ENCODE data around the gene GSG1. TPM values are rescaled to one million over a fixed set of nuclear protein-coding genes. Genes with fewer than 3 reads are reported as not detected.

The GSG1 gene
- total and polyA plus RNA-seq, 2 donors = 0.05 to 0.14 TPM

GRCh38 chr12:13106666-13107065, 3.2 kb upstream of the GSG1 start:
- Histone ChIP-seq H3K4me3 (ENCODE audit: low read length in 2 of 2) (no peak overlapping the region), H3K4me1 (ENCODE audit: control insufficient read depth in 2 of 2, insufficient read depth in 2 of 2, low read length in 2 of 2) (peaks cover 4 to 5% of the 10 kb centered on the region in 2 donors), H3K9me3 (ENCODE audit: control insufficient read depth in 2 of 2, insufficient read depth in 1 of 2, low read length in 1 of 2) (no peaks in the 10 kb centered on the region), H3K27me3 (ENCODE audit: control insufficient read depth in 2 of 2, insufficient read depth in 1 of 2, low read length in 1 of 2) (no peaks in the 10 kb centered on the region), H3K36me3 (ENCODE audit: control insufficient read depth in 2 of 2, insufficient read depth in 2 of 2, low read length in 1 of 2) (no peaks in the 10 kb centered on the region), H3K27ac (ENCODE audit: low read depth in 1 of 2, low read length in 1 of 2) (no peak overlapping the region)
- WGBS = 100% methylated on average over 1 of the region's 1 CpG
- DNase-seq (ENCODE audit: low read depth in 6 of 9, low spot score in 9 of 9) = no peak

DNA sequence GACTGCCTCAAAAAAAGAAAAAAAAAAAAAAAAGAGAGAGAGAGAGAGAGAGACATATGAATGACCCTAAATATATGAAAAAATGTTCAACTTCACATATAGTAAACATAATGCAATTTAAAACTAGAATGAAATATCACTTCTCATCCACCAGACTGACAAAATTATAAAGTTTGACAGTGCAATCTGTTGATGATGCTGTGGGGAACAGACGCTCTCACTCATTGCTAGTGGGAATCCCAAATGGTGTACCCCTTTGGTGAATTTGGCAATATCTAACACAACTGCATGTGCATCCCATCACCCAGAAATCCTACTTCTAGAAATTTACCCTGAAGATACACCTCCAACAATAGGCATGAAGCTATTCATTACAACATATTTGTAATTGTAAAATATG, 2.3 kb upstream of the GSG1 start:
- WGBS = 100% methylated on average over 1 of the region's 1 CpG
- no peaks in the 10 kb centered on the region for H3K9me3 ChIP-seq (ENCODE audit: control insufficient read depth in 2 of 2, insufficient read depth in 1 of 2, low read length in 1 of 2)
- no peaks in the 10 kb centered on the region for H3K27me3 ChIP-seq (ENCODE audit: control insufficient read depth in 2 of 2, insufficient read depth in 1 of 2, low read length in 1 of 2)
- no peaks in the 10 kb centered on the region for H3K36me3 ChIP-seq (ENCODE audit: control insufficient read depth in 2 of 2, insufficient read depth in 2 of 2, low read length in 1 of 2)
- DNase-seq (ENCODE audit: low read depth in 6 of 9, low spot score in 9 of 9) = no peak
- H3K4me1 ChIP-seq (ENCODE audit: control insufficient read depth in 2 of 2, insufficient read depth in 2 of 2, low read length in 2 of 2) = peaks cover 7 to 9% of the 10 kb centered on the region in 2 donors
- H3K27ac ChIP-seq (ENCODE audit: low read depth in 1 of 2, low read length in 1 of 2) = no peak overlapping the region
- H3K4me3 ChIP-seq (ENCODE audit: low read length in 2 of 2) = no peak overlapping the region

GRCh38 chr12:13104409-13104808, 942 bp upstream of the GSG1 start:
- no peak for DNase-seq (ENCODE audit: low read depth in 6 of 9, low spot score in 9 of 9)
- H3K4me3 ChIP-seq (ENCODE audit: low read length in 2 of 2) = no peak overlapping the region
- H3K27me3 ChIP-seq (ENCODE audit: control insufficient read depth in 2 of 2, insufficient read depth in 1 of 2, low read length in 1 of 2) = no peaks in the 10 kb centered on the region
- no peaks in the 10 kb centered on the region for H3K36me3 ChIP-seq (ENCODE audit: control insufficient read depth in 2 of 2, insufficient read depth in 2 of 2, low read length in 1 of 2)
- peaks cover 10 to 21% of the 10 kb centered on the region in 2 donors for H3K4me1 ChIP-seq (ENCODE audit: control insufficient read depth in 2 of 2, insufficient read depth in 2 of 2, low read length in 2 of 2)
- WGBS = 91% methylated on average over 3 of the region's 3 CpGs
- no peaks in the 10 kb centered on the region for H3K9me3 ChIP-seq (ENCODE audit: control insufficient read depth in 2 of 2, insufficient read depth in 1 of 2, low read length in 1 of 2)
- no peak overlapping the region for H3K27ac ChIP-seq (ENCODE audit: low read depth in 1 of 2, low read length in 1 of 2)

DNA sequence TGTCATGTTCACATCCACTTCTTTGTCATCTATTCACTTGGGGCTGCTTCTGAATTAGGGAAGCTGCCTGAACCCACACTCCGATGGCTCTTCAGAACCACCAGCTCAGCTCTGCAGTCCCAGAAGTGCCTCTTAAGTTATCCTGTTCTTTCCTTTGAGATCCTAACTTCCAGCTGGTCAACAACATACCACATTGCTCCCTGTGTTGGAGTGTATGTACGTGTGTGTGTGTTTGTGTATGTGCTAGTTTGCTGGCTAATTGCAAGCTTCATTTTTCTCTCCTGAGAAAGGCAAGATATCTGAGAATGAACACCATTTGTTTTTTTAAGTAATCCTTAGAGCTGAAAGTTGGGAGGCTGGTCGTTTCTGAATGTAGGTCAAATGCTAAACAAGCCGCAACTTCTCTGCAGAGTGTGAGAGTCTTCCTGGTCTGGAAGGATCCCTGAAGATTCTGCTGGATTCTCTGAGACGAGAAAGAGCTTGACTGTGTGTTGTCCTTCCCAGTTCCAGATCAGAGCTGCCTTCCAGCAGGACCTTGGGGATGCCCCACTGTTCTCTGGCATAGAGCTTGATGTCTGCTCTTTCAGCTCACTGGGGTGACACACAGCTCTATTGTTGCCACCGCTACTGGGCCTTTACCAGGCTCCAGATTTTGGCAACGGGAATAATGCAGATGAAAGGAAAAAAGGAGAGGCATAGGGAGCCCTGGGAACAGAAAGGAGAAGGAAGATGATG, 839 bp downstream of the GSG1 start:
- H3K36me3 ChIP-seq (ENCODE audit: control insufficient read depth in 2 of 2, insufficient read depth in 2 of 2, low read length in 1 of 2) = no peaks in the 10 kb centered on the region
- H3K9me3 ChIP-seq (ENCODE audit: control insufficient read depth in 2 of 2, insufficient read depth in 1 of 2, low read length in 1 of 2) = no peaks in the 10 kb centered on the region
- no peak for DNase-seq (ENCODE audit: low read depth in 6 of 9, low spot score in 9 of 9)
- 84% methylated on average over 7 of the region's 7 CpGs for WGBS
- H3K4me3 ChIP-seq (ENCODE audit: low read length in 2 of 2) = no peak overlapping the region
- H3K4me1 ChIP-seq (ENCODE audit: control insufficient read depth in 2 of 2, insufficient read depth in 2 of 2, low read length in 2 of 2) = peaks cover 16 to 35% of the 10 kb centered on the region in 2 donors
- H3K27ac ChIP-seq (ENCODE audit: low read depth in 1 of 2, low read length in 1 of 2) = peak overlapping the region in 1 of 2 donors; percentile 19
- H3K27me3 ChIP-seq (ENCODE audit: control insufficient read depth in 2 of 2, insufficient read depth in 1 of 2, low read length in 1 of 2) = no peaks in the 10 kb centered on the region

DNA sequence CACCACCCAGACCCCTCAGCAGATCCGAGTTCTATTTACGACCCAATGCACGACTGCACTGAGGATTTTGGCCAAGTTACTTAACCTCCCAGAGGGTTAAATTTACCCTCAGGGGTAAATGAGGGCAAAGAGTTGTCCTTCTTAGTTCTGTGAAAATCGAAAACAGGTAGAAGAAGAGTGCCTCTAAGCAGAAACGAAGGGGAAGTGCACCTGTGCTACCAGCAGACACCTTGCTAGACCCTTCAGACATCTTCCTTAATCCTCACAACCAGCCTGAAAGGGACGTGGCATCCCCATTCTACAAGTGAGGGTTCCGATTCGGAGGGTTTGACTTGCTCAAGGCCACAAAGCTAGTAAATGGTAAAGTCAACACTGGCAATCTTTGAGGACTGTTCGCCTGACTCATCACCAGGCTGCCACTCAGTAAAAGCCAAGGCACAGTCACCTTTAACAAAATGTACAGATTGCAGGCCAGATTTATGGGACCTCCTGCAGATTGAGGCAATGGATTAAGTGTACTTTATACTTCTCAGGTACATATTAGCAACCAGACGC, 1.6 kb downstream of the GSG1 start:
- no peaks in the 10 kb centered on the region for H3K9me3 ChIP-seq (ENCODE audit: control insufficient read depth in 2 of 2, insufficient read depth in 1 of 2, low read length in 1 of 2)
- no peaks in the 10 kb centered on the region for H3K27me3 ChIP-seq (ENCODE audit: control insufficient read depth in 2 of 2, insufficient read depth in 1 of 2, low read length in 1 of 2)
- WGBS = 46% methylated on average over 10 of the region's 10 CpGs
- H3K36me3 ChIP-seq (ENCODE audit: control insufficient read depth in 2 of 2, insufficient read depth in 2 of 2, low read length in 1 of 2) = no peaks in the 10 kb centered on the region
- peak overlapping the region; percentile 74 to 95 for H3K27ac ChIP-seq (ENCODE audit: low read depth in 1 of 2, low read length in 1 of 2)
- H3K4me1 ChIP-seq (ENCODE audit: control insufficient read depth in 2 of 2, insufficient read depth in 2 of 2, low read length in 2 of 2) = peaks cover 18 to 35% of the 10 kb centered on the region in 2 donors
- peak overlapping the region; percentile 51 to 84 for H3K4me3 ChIP-seq (ENCODE audit: low read length in 2 of 2)
- peak in 1 of 9 donors; percentile 45 for DNase-seq (ENCODE audit: low read depth in 6 of 9, low spot score in 9 of 9)

DNA sequence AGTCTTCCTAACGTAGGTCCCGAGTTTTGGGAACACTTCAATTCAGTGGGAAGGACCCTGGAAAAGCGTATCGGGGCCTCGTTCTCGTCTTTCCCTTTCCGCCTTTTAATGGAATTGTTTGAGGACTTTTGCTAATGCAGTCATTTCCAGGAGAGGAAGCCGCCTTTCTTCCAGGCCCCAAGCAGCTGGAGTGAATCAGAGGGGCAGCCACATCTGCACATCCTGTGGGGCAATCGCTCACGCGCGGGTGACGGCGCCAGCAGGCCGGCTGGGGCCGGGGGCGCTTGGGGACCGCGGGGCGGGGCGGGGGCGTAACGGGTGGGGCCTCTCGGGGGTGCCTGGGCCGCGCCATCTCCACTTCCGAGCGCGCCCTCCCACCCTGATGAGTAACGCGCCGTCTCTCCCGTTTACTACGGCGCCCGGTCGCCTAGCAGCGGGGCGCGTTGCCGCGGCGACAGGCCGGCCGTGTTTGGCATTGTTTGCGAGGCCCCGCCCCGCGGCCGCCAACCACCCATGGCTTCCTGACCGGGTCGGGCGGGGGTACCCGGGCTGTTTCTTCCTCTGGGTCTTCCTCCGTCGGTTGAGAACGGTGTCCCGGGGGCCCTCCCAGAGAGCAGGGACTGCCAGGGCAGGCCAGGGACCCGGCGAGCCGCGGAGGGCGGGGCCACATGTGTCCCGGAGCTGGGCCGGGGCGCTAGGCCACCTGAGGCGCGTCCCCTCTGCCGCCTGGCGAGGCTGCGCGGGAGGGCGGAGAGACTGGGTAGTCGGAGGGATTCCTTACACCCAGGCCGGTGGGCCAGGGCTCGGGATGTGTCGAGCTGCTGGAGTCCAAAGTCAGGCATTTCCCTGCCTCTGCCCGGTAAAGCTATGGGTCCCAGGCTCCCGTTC, 2.3 kb downstream of the GSG1 start:
- 2% methylated on average over 79 of the region's 79 CpGs for WGBS
- peak in 8 of 9 donors; percentile 61 to 94 (median 84) for DNase-seq (ENCODE audit: low read depth in 6 of 9, low spot score in 9 of 9)
- Histone ChIP-seq H3K27ac (ENCODE audit: low read depth in 1 of 2, low read length in 1 of 2) (peak overlapping the region; percentile 80 to 95), H3K4me1 (ENCODE audit: control insufficient read depth in 2 of 2, insufficient read depth in 2 of 2, low read length in 2 of 2) (peaks cover 18 to 35% of the 10 kb centered on the region in 2 donors), H3K9me3 (ENCODE audit: control insufficient read depth in 2 of 2, insufficient read depth in 1 of 2, low read length in 1 of 2) (no peaks in the 10 kb centered on the region), H3K4me3 (ENCODE audit: low read length in 2 of 2) (peak overlapping the region; percentile 51 to 84), H3K36me3 (ENCODE audit: control insufficient read depth in 2 of 2, insufficient read depth in 2 of 2, low read length in 1 of 2) (no peaks in the 10 kb centered on the region), H3K27me3 (ENCODE audit: control insufficient read depth in 2 of 2, insufficient read depth in 1 of 2, low read length in 1 of 2) (no peaks in the 10 kb centered on the region)

GRCh38 chr12:13100605-13100881, 2.9 kb downstream of the GSG1 start:
- H3K27me3 ChIP-seq (ENCODE audit: control insufficient read depth in 2 of 2, insufficient read depth in 1 of 2, low read length in 1 of 2) = no peaks in the 10 kb centered on the region
- H3K4me3 ChIP-seq (ENCODE audit: low read length in 2 of 2) = peak overlapping the region; percentile 51 to 84
- peaks cover 18 to 35% of the 10 kb centered on the region in 2 donors for H3K4me1 ChIP-seq (ENCODE audit: control insufficient read depth in 2 of 2, insufficient read depth in 2 of 2, low read length in 2 of 2)
- no peak for DNase-seq (ENCODE audit: low read depth in 6 of 9, low spot score in 9 of 9)
- no peaks in the 10 kb centered on the region for H3K36me3 ChIP-seq (ENCODE audit: control insufficient read depth in 2 of 2, insufficient read depth in 2 of 2, low read length in 1 of 2)
- no peaks in the 10 kb centered on the region for H3K9me3 ChIP-seq (ENCODE audit: control insufficient read depth in 2 of 2, insufficient read depth in 1 of 2, low read length in 1 of 2)
- peak overlapping the region; percentile 80 to 95 for H3K27ac ChIP-seq (ENCODE audit: low read depth in 1 of 2, low read length in 1 of 2)
- WGBS = 16% methylated on average over 6 of the region's 6 CpGs

- DNase-seq (ENCODE audit: low read depth in 6 of 9, low spot score in 9 of 9) = peak in 1 of 9 donors; percentile 25
- H3K4me1 ChIP-seq (ENCODE audit: control insufficient read depth in 2 of 2, insufficient read depth in 2 of 2, low read length in 2 of 2) = peaks cover 18 to 35% of the 10 kb centered on the region in 2 donors
- H3K27me3 ChIP-seq (ENCODE audit: control insufficient read depth in 2 of 2, insufficient read depth in 1 of 2, low read length in 1 of 2) = no peaks in the 10 kb centered on the region
- H3K9me3 ChIP-seq (ENCODE audit: control insufficient read depth in 2 of 2, insufficient read depth in 1 of 2, low read length in 1 of 2) = no peaks in the 10 kb centered on the region
- peak overlapping the region in 1 of 2 donors; percentile 80 for H3K27ac ChIP-seq (ENCODE audit: low read depth in 1 of 2, low read length in 1 of 2)
- WGBS = 91% methylated on average over 10 of the region's 10 CpGs
- H3K4me3 ChIP-seq (ENCODE audit: low read length in 2 of 2) = no peak overlapping the region
- H3K36me3 ChIP-seq (ENCODE audit: control insufficient read depth in 2 of 2, insufficient read depth in 2 of 2, low read length in 1 of 2) = no peaks in the 10 kb centered on the region
Observed at GRCh38 chr12:13099844-13100604, 3.4 kb downstream of the GSG1 start.

Measured in thymus (tissue), 11 donors.